ENCODE data around the gene CALCB.

Gene CALCB

GRCh38 chr11:15119352-15119751 lies 46.0 kb downstream of the CALCB start:
- DNase-seq, result peak; percentile 30

DNA sequence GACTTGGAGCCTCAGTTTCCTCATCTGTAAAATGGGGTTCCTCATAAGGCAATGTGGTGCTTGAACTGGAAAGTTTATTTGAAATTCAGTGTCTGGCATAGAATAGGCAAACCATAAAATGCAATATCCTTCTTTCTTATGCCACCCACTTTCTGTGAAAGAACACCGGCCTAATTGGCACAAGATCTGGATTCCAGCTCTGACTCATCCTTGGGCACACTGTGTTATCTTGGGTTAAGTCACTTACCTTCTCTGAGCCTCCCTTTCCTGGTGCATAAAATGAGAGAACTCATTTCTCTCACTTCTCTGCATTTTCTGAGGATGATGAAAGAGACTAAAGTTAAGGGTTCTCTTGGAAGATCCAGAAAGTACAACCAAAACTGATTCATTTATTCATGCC lies 46.4 kb downstream of the CALCB start:
- peak; percentile 44 for DNase-seq

- no peak for DNase-seq
Observed at GRCh38 chr11:15123849-15124248, 50.5 kb downstream of the CALCB start.

- no peak for DNase-seq
Observed at GRCh38 chr11:15124528-15124927, 51.1 kb downstream of the CALCB start.

DNA sequence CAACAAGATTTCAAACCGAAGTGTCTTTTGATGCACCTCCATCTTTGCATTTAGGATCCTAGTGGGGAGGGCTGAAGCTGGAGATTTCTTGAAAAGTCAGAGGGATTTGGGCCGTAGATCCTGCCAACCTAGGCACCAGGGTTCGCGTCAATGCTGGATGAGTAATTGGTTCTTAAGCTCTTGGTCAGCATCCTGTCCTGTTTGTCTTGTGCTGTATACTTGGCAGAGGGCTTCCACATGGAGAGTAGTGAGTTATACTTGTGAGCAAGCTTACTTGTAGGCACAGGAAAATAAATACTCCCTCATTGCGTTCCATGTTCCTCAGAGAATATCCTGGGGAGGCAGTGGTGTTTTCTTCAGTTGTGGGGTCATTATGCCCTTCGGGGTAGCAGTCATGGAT lies 53.9 kb downstream of the CALCB start:
- no peak for DNase-seq

All from activated CD4-positive, alpha-beta T cell treated with anti-CD3 and anti-CD28 coated beads, Interleukin-2, Interleukin-6, amounts not matched to agents 100 ng/mL and 50 ng/mL, durations not matched to agents 16 hours and 8 hours (primary cell).